C4-2B (cell line): ENCODE results near the gene PLAU.
"Not testable (repeated sequence)": the region's sequence is repeated elsewhere in the genome, so short reads cannot be mapped to it uniquely, and the experiment has no call there.

Experiments
- H3K27ac ChIP-seq: fragments of 450-650 bp; 2 replicates; pipeline ENCODE4 v1.5.1; 2017
- CTCF ChIP-seq: fragments of 450-650 bp; conservative IDR thresholded peaks from 2 replicates; pipeline ENCODE4 v1.5.1; 2017; ENCODE audit warnings: mild to moderate bottlenecking
- ZFX ChIP-seq: fragments of 450-650 bp; IDR thresholded peaks from 2 replicates; pipeline ENCODE4 v1.6.1; 2017

PLAU gene

DNA sequence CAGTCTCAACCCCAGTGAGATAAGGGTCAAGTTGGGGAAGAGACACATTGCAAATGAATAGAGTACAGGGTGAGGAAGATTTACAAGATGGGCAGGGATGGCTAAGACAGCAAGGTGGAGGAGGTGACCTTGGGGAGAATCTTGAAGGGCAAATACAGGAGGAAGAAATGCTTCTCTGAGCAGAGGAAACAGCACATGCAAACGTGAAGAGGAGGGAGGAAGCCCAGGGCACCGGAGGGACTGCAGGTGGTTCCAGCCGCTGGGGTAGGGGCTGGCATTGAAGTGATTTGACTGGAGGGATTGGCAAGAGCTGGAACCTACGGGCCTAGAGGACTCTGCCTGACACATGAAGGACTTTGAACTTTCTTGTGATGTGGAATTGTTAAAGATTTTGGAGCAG, 14.6 kb downstream of the PLAU start:
- TF ChIP-seq ZFX (no peak), CTCF (no peak)
- H3K27ac ChIP-seq, result no peak overlapping the region

DNA sequence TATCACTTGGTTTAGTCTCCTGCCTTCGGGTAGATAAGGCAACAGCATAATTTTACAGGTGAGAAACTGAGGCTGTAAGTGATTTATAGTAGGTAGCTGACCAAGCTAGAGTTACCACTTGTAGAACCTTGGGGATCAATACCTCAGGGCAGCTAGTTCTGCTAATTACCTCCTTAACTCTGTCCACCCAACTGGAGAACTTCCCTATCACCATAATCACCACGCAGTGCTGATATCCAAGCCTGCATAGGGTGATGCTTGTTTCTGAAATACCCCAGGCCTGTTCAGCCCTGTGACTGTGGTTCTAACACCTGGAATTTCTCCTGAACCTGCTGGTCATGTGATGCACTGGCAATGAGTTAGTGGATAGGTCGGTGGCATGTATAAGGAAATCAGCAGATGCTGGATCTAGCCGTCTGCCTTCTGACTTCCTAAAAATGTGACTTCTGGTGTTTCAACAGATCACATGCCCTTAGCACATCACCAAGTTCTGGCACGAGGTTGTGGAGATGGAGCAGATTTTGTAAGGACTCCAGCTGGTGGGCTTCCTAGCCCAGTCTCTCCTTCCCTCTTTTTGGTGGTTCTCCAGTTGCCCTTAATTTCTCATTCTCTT, 15.3 kb downstream of the PLAU start:
- no peak for TF ChIP-seq ZFX

DNA sequence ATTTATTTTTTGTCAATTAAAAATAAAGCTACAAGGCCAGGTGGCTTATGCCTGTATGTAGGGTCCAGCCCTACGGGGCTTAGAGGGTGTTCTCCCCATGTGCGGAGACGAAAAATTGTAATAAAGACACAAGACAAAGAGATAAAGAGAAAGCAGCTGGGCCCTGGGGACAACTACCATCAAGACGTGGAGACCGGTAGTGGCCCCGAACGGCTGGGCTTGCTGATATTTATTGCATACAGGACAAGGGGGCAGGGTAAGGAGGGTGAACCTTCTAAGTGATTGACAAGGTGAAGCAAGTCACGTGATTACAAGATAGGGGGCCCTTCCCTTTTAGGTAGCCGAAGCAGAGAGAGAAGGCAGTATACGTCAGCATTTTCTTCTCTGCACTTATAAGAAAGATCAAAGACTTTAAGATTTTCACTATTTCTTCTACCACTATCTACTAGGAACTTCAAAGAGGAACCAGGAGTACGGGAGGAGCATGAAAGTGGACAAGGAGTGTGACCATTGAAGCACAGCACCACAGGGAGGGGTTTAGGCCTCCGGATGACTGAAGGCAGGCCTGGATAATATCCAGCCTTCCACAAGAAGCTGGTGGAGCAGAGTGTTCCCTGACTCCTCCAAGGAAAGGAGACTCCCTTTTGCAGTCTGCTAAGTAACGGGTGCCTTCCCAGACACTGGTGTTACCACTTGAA, 19.8 kb downstream of the PLAU start:
- not testable (repeated sequence) for H3K27ac ChIP-seq

More for the DNA sequence above, 15.3 kb downstream of the PLAU start:
- no peak overlapping the region for H3K27ac ChIP-seq

GRCh38 chr10:73931767-73932619, 21.1 kb downstream of the PLAU start:
- H3K27ac ChIP-seq, result no peak overlapping the region
- TF ChIP-seq CTCF, result no peak
- no peak for TF ChIP-seq ZFX

DNA sequence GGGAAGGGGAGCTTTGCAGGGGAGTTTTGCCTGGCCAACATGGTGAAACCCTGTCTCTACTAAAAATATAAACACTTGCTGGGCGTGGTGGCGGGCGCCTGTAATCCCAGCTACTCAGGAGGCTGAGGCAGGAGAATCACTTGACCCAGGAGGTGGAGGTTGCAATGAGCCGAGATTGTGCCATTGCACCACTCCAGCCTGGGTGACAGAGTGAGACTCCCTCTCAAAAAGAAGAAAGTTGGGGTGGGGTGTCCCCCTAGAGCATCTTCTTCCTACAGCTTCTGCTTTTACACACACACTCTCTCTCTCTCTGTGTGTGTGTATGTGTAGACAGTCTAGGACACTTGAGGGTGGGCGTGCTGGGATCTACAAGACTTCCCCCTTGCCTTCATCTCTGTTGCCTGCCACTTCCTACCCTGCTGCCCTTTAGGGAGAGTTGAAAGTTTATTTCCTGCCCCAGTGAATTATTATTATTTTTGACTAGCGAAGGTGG, 21.7 kb downstream of the PLAU start:
- TF ChIP-seq CTCF (no peak), ZFX (no peak)
- no peak overlapping the region for H3K27ac ChIP-seq

DNA sequence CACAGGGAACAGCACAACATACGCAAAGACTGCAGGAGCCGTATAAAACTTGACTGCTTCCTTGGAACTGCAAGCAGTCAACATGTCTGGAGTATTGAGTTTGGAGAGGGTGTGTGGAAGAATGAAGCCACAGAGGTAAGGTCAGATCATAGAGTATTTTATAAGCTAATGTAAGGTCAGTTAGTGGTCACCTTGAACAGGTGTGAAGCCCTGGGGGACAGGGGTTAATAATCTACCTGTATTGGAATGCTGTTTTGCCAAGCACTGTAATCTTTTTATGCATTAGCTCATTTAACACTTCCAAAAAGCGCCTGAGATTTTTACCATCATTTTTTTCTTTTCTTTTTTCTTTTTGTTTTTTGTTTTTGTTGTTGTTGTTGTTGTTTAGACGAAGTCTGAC, 23.1 kb downstream of the PLAU start:
- TF ChIP-seq CTCF (no peak), ZFX (no peak)
- H3K27ac ChIP-seq, result no peak overlapping the region

GRCh38 chr10:73935895-73936294, 25.0 kb downstream of the PLAU start:
- H3K27ac ChIP-seq, result no peak overlapping the region
- TF ChIP-seq CTCF (no peak), ZFX (no peak)

DNA sequence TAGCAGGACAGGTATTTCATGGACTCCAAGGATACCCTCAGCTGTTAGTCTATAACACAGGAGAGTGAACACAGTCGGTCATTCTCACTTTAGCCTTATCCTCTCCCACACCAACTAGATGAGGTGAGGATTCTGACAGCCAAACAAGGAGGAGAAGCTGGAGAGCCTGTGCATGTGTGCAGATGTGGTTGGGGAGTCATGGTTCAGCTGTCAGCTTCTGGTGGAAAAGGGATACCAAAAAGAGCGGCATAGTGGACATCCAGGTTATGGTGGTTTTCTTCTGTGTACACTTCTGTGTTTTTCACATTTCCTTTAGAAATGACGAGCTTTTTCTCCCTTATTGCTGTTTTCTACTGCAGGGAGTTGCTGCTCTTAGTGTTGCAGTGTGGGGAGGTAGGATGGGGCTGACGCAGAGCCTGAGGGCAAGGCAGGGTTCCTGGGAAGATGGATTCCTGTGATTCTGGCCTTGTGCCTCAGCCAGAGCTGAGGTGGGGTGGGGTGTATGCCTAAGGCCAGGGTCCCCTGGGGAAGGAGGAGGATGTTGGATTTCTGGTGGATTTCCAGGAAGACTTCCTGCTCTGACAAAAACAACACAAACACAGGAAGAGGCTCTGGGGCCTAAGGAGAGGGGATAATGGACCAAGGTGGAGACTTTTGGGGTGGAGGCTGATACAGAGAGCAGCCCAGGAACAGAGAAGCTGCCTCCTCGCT, 26.6 kb downstream of the PLAU start:
- no peak for TF ChIP-seq ZFX
- TF ChIP-seq CTCF, result no peak
- H3K27ac ChIP-seq, result no peak overlapping the region
